Measurements from ENCODE around the gene ABLIM2. TPM values are rescaled to one million over a fixed set of nuclear protein-coding genes. Genes with fewer than 3 reads are reported as not detected.

ABLIM2 gene
- total RNA-seq, 6 experiments from 2014 or later = 0.14 TPM; not detected in 5

DNA sequence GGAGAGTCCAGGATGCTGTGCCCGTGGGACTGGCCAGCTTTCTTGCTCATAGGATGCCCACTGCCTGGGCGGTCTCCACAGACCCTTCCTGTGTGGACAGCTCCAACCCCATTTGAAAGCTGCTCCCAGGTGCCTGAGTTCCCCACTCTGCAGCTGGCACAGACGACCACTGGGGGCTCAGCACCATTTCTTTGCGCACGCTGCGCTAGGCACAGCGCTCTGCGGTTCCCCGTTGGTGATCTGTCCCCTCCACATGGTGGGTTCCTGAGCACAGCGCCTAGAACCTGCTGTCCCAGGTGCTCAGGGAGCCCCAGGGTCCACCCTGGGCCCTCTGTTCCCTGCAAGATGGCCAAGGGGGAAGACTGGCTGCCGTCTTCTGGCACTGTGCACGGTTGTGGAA, 173.5 kb downstream of the ABLIM2 start:
- H3K9me3 Mint-ChIP-seq = no peaks in the 10 kb centered on the region
- H3K27me3 Mint-ChIP-seq (ENCODE audit: insufficient read depth) = no peaks in the 10 kb centered on the region; the same call in 1 of the 2 replicates
- TF ChIP-seq, protein P1, sequence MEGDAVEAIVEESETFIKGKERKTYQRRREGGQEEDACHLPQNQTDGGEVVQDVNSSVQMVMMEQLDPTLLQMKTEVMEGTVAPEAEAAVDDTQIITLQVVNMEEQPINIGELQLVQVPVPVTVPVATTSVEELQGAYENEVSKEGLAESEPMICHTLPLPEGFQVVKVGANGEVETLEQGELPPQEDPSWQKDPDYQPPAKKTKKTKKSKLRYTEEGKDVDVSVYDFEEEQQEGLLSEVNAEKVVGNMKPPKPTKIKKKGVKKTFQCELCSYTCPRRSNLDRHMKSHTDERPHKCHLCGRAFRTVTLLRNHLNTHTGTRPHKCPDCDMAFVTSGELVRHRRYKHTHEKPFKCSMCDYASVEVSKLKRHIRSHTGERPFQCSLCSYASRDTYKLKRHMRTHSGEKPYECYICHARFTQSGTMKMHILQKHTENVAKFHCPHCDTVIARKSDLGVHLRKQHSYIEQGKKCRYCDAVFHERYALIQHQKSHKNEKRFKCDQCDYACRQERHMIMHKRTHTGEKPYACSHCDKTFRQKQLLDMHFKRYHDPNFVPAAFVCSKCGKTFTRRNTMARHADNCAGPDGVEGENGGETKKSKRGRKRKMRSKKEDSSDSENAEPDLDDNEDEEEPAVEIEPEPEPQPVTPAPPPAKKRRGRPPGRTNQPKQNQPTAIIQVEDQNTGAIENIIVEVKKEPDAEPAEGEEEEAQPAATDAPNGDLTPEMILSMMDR (IDR thresholded peaks at IDR 0.05) = peak; percentile 22; the same call in 1 of the 2 replicates
- H3K4me3 Mint-ChIP-seq = no peak overlapping the region
- no peak overlapping the region for H3K27ac Mint-ChIP-seq
- peaks cover 29% of the 10 kb centered on the region for H3K4me1 Mint-ChIP-seq (ENCODE audit: low read depth)
- peaks cover 5% of the 10 kb centered on the region; the same call in 1 of the 2 replicates for H3K36me3 Mint-ChIP-seq (ENCODE audit: low read depth)
- DNase-seq = no peak

DNA sequence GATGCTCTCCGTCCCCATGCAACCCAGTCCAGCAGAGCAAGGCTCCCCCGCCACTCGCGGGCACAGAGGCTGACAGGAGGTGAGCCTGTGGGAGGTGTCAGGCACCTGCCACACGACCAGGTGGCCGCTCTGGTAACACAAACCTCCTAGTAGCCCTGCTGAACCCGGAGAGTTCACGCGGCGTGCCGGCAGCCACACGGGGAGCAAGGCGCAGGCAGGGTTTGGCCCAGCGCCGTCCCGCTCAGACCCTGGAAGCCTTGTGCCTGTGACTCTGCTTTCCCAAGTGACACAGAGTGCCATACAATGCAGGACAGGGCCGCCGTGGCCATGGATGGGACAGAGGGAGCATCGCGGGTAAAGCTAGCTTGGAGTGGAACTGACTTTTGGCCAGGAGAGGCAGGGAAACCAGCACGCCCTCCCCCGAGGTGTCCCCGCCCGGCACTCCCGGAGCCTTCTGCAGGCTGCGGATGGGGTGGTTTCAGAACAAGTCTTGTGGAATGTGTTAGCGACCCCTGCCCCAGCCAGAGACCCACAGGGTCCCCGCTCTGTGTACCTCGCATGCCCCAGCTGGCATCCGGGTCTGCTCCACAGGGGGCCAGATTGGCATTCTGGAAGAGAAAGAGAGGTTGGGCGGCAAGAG, 174.2 kb downstream of the ABLIM2 start:
- Mint-ChIP-seq H3K27ac (no peak overlapping the region), H3K36me3 (ENCODE audit: low read depth) (peaks cover under 1% of the 10 kb centered on the region; the same call in 1 of the 2 replicates), H3K4me1 (ENCODE audit: low read depth) (peaks cover 32% of the 10 kb centered on the region), H3K27me3 (ENCODE audit: insufficient read depth) (peaks cover 2% of the 10 kb centered on the region), H3K4me3 (no peak overlapping the region), H3K9me3 (no peaks in the 10 kb centered on the region)
- no peak for DNase-seq
- TF ChIP-seq, protein P1 (IDR thresholded peaks at IDR 0.05) = no peak

DNA sequence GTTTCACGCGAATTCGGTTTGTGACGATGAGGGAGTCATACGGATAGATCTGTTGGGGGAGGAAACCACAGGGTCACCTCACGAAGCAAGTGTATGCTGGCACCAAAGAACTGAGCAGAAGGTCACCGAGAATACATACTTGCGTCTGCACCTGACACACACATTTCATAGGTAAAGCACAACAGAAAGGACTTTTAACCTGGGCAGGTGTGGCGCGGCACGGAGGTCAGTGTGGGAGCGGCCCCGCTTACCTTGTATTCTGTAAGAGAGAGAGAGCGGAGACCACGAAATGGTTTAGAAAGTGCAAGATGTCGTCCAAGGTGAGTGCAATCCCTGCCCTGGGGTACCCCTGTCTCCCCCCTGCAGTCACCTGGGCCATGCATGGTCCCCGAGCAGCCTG, 175.3 kb downstream of the ABLIM2 start:
- Mint-ChIP-seq H3K36me3 (ENCODE audit: low read depth) (no peaks in the 10 kb centered on the region), H3K4me3 (no peak overlapping the region), H3K27ac (no peak overlapping the region), H3K27me3 (ENCODE audit: insufficient read depth) (peaks cover 5% of the 10 kb centered on the region), H3K9me3 (no peaks in the 10 kb centered on the region), H3K4me1 (ENCODE audit: low read depth) (peaks cover 32% of the 10 kb centered on the region)
- TF ChIP-seq, protein P1 (IDR thresholded peaks at IDR 0.05) = no peak
- DNase-seq = no peak

DNA sequence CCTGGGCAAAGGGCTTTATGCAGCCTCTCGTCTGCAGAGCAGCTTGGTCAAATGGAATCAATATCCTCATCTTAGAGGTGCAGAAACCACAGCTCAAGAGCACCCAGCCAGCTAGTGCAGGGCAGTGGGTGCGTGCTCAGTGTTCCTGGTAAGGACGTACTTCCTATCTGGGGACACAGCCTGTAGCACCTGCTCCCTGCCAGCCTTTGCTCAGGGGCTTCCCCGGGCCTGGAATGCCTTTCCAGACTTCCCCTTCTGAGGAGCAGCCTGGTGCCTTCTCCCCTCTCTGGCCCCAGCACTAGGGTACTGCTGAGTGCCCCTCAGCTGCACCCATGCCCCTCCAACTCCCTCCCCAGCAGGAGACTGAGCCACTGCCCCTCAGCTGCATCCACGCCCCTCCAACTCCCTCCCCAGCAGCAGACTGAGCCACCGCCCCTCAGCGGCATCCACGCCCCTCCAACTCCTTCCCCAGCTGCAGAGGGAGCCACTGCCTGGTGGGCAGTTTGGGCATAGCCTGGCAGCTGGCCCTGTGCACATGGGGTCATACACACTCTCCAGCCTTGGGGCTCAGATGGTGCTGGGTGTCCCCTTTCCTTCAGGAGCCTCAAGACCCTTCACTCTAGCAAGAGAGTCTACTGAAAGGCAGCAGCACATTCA, 176.7 kb downstream of the ABLIM2 start:
- no peak overlapping the region for H3K27ac Mint-ChIP-seq
- no peaks in the 10 kb centered on the region for H3K9me3 Mint-ChIP-seq
- peaks cover 5% of the 10 kb centered on the region for H3K27me3 Mint-ChIP-seq (ENCODE audit: insufficient read depth)
- no peaks in the 10 kb centered on the region for H3K36me3 Mint-ChIP-seq (ENCODE audit: low read depth)
- TF ChIP-seq, protein P1 (IDR thresholded peaks at IDR 0.05) = no peak
- H3K4me1 Mint-ChIP-seq (ENCODE audit: low read depth) = peaks cover 22% of the 10 kb centered on the region
- H3K4me3 Mint-ChIP-seq = no peak overlapping the region
- DNase-seq = no peak

DNA sequence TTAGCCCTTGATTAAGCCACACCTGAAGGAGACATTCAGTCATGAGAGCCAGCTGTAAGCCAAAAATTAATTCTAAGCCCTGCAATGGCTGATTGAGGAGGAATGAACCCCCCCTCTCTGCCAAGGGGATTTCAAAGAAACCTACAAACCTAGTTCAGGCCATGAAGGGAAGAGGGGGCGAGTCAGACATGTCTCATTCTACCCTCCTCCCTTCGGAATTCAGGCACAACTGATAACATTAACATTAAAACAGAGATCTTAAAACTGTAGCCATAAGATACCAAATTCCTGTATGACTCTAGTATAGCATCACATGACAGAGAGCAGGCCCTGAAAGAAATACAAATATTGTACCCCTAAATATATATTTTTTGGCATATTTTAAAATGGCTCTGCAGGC, 178.6 kb downstream of the ABLIM2 start:
- no peaks in the 10 kb centered on the region for H3K9me3 Mint-ChIP-seq
- H3K27me3 Mint-ChIP-seq (ENCODE audit: insufficient read depth) = peaks cover 5% of the 10 kb centered on the region
- DNase-seq = no peak
- H3K36me3 Mint-ChIP-seq (ENCODE audit: low read depth) = no peaks in the 10 kb centered on the region
- peaks cover 13% of the 10 kb centered on the region for H3K4me1 Mint-ChIP-seq (ENCODE audit: low read depth)
- no peak overlapping the region for H3K4me3 Mint-ChIP-seq
- no peak overlapping the region for H3K27ac Mint-ChIP-seq
- TF ChIP-seq, protein P1 (IDR thresholded peaks at IDR 0.05) = no peak
